K562 (cell line): Measurements from ENCODE around the gene CDIPT. TPM values are rescaled to one million over a fixed set of nuclear protein-coding genes. Genes with fewer than 3 reads are reported as not detected.
A peak's percentile ranks its signal among the peaks of the same experiment; 100 is the strongest.

Source experiments
- AFF1 ChIP-seq, 2 experiments: fragments of 450-650 bp; IDR thresholded peaks; 2 replicates each; pipeline ENCODE4 v1.6.1; 2018; ENCODE audit warnings: mild to moderate bottlenecking in 2 of 2, low read depth in 1 of 2; ENCODE audit not compliant: partially characterized antibody in 2 of 2
- BCL6 ChIP-seq: fragments of 250-450 bp; sonication (Bioruptor Pico); IDR thresholded peaks from 2 replicates; pipeline ENCODE4 v1.4.0; 2020
- BRD9 ChIP-seq: fragments of 450-650 bp; IDR thresholded peaks from 2 replicates; pipeline ENCODE4 v1.6.1; 2018; ENCODE audit warnings: low read depth; ENCODE audit not compliant: partially characterized antibody
- CBX3 ChIP-seq, 2 experiments: IDR thresholded peaks; 1 replicate in 1 of 2; 2 replicates in 1 of 2; pipeline ENCODE4 v1.6.1; 2012; ENCODE audit warnings: inconsistent platforms in 2 of 2, low read length in 2 of 2, borderline replicate concordance in 1 of 2, control low read depth in 1 of 2
- HDAC1 ChIP-seq, 2 experiments: fragments of 450-650 bp; IDR thresholded peaks; 2 replicates each; pipeline ENCODE4 v1.6.1; 2016 to 2017; ENCODE audit warnings: inconsistent platforms in 1 of 2, mild to moderate bottlenecking in 1 of 2, moderate library complexity in 1 of 2
- NKRF ChIP-seq: fragments of 450-650 bp; IDR thresholded peaks from 2 replicates; pipeline ENCODE4 v1.6.1; 2016; ENCODE audit warnings: borderline replicate concordance
- ZBTB9 ChIP-seq: fragments of 450-650 bp; formaldehyde crosslinking; IDR thresholded peaks from 2 replicates; pipeline ENCODE4 v1.4.0; 2020; ENCODE audit warnings: mild to moderate bottlenecking, moderate library complexity
- ZNF347 ChIP-seq: fragments of 450-650 bp; formaldehyde crosslinking; IDR thresholded peaks from 2 replicates; pipeline ENCODE4 v1.4.0; 2020; ENCODE audit warnings: low read depth, mild to moderate bottlenecking, moderate library complexity
- polyA plus RNA-seq, 8 experiments: library from polyadenylated mRNA; depleted of rRNA in 4 of 8; stranded (reverse) in 5 of 8; unstranded in 3 of 8; fragments of >200 nt; fragmentation: Nextera tagmentation in 2 of 8; fragmentation: Illumina TruSeq in 1 of 8; extraction: Ambion mirVana in 2 of 8; extraction: Trizol in 1 of 8; gene quantifications; 2 replicates each; pipeline versions ENCODE4 v1.2.1 to v1.2.3, GENCODE V29; 2011 to 2014; ENCODE audit warnings: inconsistent platforms in 1 of 8, missing spikeins in 1 of 8
- total RNA-seq, 7 experiments: library from RNA; depleted of rRNA in 6 of 7; stranded (reverse); fragments of >200 nt in 6 of 7; fragmentation: Illumina TruSeq in 2 of 7; extraction: Trizol in 2 of 7; gene quantifications; 2 replicates each; pipeline versions ENCODE4 v1.2.1 to v1.2.3, GENCODE V29; 2011 to 2021; ENCODE audit warnings: low replicate concordance in 1 of 7

Gene CDIPT
- total and polyA plus RNA-seq, 9 of the 15 experiments (the other 6 are each of a cell fraction or from before 2014, with no cell fraction given) = 1.3 to 37.0 (median 23.0) TPM

GRCh38 chr16:29815793-29816693, 47.0 kb downstream of the CDIPT start, which contains the start of gene PAGR1 (continued):
- TF ChIP-seq ZBTB9 (peak; percentile 76), ZNF347 (no peak), BRD9 (peak; percentile 90), CBX3 (IDR thresholded peaks at IDR 0.05; ENCODE audit: borderline replicate concordance in 1 of 2, low read length in 2 of 2) (peak in 1 of 2 experiments; percentile 34; a peak in 1 of 3 replicates), HDAC1 (IDR thresholded peaks at IDR 0.05) (no peak; a peak in 1 of 4 replicates), BCL6 (CRISPR knock-in tag) (no peak), NKRF (peak; percentile 61; the same call in 1 of the 2 replicates), AFF1 (IDR thresholded peaks at IDR 0.05; ENCODE audit: low read depth in 1 of 2, partially characterized antibody in 2 of 2) (peak in 1 of 2 experiments; percentile 15)
